DND-41 (cell line): ENCODE measurements around the gene MTA3.

ENCODE experiments used
- EZH2 ChIP-seq: IDR thresholded peaks from 3 replicates; pipeline ENCODE4 v1.6.1; 2012; ENCODE audit warnings: borderline replicate concordance, low read depth, mild to moderate bottlenecking, moderate library complexity, low read length, inconsistent platforms; ENCODE audit not compliant: severe bottlenecking
- TF ChIP-seq, protein P1 (sequence below): IDR thresholded peaks from 2 replicates; pipeline ENCODE4 v1.5.1; 2012; ENCODE audit warnings: borderline replicate concordance, low read length, moderate library complexity, mild to moderate bottlenecking; ENCODE audit not compliant: poor library complexity, severe bottlenecking; ENCODE audit errors: extremely low read depth

DNA sequence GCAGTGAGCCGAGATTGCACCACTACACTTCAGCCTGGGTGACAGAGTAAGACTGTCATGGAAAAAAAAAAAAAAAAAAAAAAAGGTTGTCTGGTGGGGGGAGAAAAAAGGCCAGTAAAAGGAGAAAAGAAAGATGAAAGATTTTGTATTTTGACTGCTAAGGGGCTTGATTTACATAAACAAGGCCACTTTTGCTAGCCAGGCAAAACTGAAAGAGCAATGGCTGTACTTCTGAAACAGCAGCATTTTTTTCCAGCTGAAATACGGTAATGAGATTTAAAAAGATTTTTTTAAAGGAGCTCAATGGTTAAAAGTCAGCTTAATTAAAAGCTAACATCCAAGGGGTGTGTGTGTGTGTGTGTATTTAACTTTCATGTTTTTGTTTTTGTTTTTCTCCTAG is 206.8 kb downstream of the MTA3 start:
- TF ChIP-seq, protein P1, sequence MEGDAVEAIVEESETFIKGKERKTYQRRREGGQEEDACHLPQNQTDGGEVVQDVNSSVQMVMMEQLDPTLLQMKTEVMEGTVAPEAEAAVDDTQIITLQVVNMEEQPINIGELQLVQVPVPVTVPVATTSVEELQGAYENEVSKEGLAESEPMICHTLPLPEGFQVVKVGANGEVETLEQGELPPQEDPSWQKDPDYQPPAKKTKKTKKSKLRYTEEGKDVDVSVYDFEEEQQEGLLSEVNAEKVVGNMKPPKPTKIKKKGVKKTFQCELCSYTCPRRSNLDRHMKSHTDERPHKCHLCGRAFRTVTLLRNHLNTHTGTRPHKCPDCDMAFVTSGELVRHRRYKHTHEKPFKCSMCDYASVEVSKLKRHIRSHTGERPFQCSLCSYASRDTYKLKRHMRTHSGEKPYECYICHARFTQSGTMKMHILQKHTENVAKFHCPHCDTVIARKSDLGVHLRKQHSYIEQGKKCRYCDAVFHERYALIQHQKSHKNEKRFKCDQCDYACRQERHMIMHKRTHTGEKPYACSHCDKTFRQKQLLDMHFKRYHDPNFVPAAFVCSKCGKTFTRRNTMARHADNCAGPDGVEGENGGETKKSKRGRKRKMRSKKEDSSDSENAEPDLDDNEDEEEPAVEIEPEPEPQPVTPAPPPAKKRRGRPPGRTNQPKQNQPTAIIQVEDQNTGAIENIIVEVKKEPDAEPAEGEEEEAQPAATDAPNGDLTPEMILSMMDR, result no peak
- TF ChIP-seq EZH2, result no peak
